ENCODE results near the gene MCUB.
"Not testable (repeated sequence)": the region's sequence is repeated elsewhere in the genome, so short reads cannot be mapped to it uniquely, and the experiment has no call there.

MCUB gene, protein sequence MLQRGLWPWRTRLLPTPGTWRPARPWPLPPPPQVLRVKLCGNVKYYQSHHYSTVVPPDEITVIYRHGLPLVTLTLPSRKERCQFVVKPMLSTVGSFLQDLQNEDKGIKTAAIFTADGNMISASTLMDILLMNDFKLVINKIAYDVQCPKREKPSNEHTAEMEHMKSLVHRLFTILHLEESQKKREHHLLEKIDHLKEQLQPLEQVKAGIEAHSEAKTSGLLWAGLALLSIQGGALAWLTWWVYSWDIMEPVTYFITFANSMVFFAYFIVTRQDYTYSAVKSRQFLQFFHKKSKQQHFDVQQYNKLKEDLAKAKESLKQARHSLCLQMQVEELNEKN

DNA sequence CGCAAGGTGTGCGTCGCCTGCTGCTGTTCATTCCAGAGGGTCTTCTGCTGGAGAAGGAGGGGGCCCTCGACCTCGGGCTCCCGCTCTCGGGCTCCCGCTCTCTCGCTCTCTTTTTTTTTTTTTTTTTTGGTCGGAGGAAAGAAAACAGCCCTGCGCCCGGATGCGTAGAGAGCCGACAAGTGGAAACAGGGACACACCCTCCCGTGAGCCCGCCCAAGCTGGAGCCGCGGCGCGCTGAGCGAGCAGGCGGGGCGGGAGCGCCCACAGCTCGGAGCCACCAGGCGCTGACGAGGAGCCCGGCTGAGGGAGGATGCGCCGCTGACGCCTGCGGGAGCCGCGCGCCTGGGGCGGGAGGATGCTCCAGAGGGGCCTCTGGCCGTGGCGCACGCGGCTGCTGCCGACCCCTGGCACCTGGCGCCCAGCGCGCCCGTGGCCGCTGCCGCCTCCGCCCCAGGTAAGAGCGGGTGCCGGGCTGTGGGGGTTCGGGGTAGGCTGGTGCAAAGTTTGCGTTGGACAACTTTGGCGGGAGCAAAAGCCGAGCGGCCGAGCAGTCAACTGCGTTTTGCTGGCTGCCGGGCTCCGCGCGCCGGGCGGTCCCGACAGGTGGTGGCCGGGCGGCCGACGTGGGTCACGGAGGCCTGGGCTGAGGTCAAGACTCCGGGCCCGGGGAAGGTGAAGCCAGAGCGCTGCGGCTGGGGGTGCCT, at the start of gene MCUB:
TSS of gene MCUB (plus strand) at position 264 of the 704 bp plus-strand sequence. CDS start at position 356, 92 bp downstream.
- DNase-seq (ENCODE audit: low read depth, low spot score), result peak; percentile 62
- peak within 1 kb of the TSS; percentile 58 for H3K27ac ChIP-seq

DNA sequence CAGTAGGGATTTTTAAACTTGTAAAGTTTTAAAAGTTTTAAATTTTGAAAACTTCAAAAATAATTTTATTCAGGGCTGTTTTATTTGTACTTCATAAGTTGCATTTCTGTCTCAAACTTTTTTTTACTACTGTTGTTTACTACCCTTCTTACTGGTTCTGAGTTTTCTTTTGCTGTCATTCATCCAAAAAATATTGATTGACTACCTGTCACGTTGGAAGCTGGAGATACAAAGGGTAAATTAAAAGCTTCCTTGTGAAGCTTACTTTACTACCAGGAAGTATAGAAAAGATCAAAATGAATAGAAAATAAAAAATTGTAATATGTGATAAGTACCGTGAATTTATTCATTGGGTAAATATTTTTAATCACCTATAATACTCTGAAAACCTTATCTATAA, 49.4 kb upstream of the MCUB start:
- no peak overlapping the region for H3K27ac ChIP-seq
- DNase-seq (ENCODE audit: low read depth, low spot score), result no peak

DNA sequence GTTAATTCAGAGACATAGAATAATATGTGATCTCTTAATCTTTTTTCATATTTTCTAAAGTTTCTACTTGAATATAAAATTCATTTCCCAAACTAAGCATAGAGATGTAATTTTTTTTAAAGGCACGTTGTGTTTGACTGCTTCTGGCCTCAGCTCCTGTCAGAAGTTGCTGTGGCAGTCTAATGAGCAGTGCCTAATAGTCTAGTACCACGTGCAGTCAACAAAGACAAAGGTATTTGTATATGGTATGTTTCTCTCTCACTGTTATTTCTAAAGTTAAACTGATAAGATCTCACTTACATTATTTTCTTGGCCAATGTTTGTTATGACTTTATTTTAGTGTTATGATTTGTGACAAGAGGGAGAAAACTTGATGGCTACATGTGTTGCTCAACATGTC, 48.6 kb upstream of the MCUB start:
- H3K27ac ChIP-seq, result no peak overlapping the region
- no peak for DNase-seq (ENCODE audit: low read depth, low spot score)

DNA sequence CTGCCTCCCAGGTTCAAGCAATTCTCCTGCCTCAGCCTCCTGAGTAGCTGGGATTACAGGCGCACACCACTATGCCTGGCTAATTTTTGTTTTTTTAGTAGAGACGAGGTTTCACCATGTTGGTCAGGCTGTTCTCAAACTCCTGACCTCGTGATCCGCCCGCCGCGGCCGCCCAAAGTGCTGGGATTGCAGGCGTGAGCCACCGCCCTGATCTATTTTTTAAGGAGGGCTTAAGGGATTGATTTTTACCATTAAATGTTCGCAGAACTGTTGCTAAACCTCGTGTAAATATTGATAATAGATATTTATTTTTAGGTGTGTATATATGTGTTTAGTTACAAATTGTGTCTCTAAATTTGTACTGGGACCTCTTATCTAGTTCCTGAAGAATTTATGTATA, 46.7 kb upstream of the MCUB start:
- not testable (repeated sequence) for H3K27ac ChIP-seq; DNase-seq (ENCODE audit: low read depth, low spot score)

DNA sequence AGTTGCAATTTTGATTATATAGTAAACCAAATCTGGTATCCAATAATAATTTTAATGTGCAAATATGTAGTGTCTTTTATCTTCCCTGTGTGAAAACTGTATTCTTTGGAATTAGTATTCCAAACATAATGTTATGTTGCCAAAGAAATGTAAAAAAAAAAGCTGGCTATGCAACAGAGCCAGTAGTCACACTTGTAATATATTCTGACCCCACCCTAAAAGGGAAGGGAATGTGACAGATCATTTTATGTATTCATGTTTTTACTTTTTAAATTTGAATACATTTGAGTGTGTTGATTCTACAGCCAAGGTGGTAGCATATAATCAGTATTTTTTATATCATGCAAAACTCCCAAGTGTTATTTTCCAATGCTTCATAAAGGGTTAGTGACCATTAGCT, 27.9 kb upstream of the MCUB start:
- H3K27ac ChIP-seq, result no peak overlapping the region
- no peak for DNase-seq (ENCODE audit: low read depth, low spot score)

- DNase-seq (ENCODE audit: low read depth, low spot score), result no peak
- H3K27ac ChIP-seq, result no peak overlapping the region
These were observed 14.6 kb upstream of the MCUB start for GRCh38 chr4:109545401-109545800.

DNA sequence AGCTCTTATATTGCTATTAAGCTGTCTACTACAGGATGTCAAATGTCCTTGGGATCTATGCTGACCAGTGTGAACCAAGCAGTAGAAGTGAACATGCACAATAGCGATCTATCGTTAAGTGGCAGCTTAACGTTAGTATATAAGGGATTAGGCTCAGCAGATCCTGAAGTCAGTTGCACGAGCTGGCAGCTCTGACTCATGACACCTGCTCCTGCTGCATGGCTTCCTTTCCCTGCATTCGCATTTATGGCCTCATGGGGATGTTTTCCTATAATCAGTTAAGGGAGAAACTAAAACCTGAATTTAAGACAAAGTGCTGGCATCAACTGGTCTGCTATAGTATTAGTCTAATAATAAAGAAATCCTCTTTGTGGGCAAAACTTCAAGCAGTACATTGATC, 12.7 kb upstream of the MCUB start:
- DNase-seq (ENCODE audit: low read depth, low spot score), result no peak
- peak overlapping the region; percentile 78 for H3K27ac ChIP-seq

DNA sequence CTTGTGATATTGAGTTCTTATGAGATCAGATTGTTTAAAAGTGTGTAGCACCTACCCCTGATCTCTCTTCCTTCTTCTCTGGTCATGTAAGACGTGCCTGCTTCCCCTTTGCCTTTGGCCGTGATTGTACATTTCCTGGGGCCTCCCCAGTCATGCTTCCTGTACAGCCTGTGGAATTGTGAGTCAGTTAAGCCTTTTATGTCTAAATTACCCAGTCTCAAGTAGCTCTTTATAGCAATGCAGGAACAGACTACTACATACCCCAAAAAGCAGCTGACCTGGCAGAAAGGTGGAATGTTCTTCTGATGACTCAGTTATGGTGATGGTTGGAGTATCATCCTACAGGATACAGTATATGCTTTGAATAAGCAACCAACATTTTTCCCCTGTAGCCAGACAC, 11.4 kb upstream of the MCUB start:
- H3K27ac ChIP-seq, result peak overlapping the region; percentile 78
- peak; percentile 70 for DNase-seq (ENCODE audit: low read depth, low spot score)

DNA sequence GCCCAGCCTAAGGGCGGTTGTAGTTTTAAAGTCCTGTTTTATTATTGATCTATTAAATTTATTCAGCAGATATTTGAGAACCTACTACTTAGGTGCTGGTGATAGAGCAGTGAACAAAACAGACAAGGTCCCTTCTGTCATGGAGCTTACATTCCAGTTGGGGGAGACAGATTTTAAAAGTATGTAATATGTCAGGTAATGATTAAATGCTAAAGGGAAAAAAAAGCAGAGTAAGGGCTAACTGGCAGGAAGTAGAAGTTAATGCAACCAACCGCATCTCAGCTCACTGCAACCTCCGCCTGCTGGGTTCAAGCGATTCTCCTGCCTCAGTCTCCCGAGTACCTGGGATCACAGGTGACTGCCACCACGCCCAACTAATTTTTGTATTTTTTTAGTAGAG, 7.8 kb upstream of the MCUB start:
- DNase-seq (ENCODE audit: low read depth, low spot score), result no peak

GRCh38 chr4:109553130-109553529, 6.9 kb upstream of the MCUB start:
- DNase-seq (ENCODE audit: low read depth, low spot score), result no peak
- H3K27ac ChIP-seq, result no peak overlapping the region

More for the DNA sequence above, 7.8 kb upstream of the MCUB start:
- no peak overlapping the region for H3K27ac ChIP-seq

DNA sequence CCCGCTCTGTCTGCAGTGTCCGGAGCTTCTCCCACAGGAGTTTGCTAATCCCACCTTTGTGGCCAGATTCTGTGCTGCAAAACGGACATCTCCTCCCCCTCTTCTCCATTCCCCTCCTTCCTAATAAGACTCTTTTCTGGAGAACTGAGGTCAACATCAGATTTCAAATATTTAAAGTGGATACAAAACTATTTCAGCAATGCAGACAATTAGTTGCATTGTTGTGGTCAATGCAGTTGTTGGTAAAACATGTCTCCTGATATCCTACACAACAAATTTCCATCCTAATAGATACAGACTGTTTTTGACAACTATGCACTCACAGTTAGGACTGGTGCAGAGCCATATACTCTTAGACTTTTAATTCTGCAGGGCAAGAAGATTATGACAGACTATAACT, 5.1 kb upstream of the MCUB start:
- H3K27ac ChIP-seq, result no peak overlapping the region
- no peak for DNase-seq (ENCODE audit: low read depth, low spot score)

DNA sequence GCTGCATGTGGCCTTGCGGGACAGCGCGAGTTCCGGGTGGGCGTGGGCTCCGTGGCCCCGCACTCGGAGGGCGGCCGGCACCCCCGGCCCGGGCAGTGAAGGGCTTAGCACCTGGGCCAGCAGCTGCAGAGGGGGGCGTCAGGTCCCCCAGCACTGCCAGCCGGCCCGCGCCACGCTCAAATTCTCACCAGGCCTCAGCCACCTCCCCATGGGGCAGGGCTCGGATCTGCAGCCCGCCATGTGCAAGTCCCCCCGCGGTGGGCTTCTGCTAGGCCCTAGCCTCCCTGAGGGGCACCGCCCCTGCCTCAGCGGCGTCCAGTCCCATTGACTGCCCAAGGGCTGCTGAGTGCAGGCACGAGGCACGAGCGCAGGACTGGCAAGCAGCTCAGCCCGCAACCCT, 2.6 kb upstream of the MCUB start:
- no peak for DNase-seq (ENCODE audit: low read depth, low spot score)
- H3K27ac ChIP-seq, result no peak overlapping the region

DNA sequence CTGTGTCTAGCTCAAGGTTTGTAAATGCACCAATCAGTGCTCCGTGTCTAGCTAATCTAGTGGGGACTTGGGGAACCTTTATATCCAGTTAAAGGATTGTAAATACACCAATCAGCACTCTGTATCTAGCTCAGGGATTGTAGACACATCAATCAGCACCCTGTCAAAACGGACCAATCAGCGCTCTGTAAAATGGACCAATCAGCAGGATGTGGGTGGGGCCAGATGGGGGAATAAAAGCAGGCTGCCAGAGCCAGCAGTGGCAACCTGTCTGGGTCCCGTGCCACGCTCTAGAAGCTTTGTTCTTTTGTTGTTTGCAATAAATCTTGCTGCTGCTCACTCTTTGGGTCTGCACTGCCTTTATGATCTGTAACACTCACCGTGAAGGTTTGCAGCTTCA, 2.0 kb upstream of the MCUB start:
- DNase-seq (ENCODE audit: low read depth, low spot score); H3K27ac ChIP-seq: not testable (repeated sequence)

DNA sequence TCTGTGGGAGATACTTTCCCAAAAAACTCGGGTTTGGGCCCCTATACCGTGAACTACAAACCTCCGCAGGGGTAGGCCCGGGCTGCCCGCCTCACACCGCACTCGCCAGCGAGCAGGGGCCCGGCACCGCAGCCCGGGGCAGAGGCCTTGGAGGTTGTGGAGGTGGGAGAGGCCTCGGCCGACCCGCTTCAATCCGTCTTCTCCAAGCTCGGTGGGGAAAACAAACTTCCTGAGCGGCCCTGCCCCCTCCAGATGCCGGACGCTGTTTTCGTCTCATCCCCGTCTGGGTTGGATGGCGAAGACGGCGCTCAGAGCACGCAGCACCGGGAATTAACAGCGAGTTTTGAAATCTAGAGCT, 442 bp upstream of the MCUB start:
- H3K27ac ChIP-seq, result peak overlapping the region; percentile 58
- no peak for DNase-seq (ENCODE audit: low read depth, low spot score)

DNA sequence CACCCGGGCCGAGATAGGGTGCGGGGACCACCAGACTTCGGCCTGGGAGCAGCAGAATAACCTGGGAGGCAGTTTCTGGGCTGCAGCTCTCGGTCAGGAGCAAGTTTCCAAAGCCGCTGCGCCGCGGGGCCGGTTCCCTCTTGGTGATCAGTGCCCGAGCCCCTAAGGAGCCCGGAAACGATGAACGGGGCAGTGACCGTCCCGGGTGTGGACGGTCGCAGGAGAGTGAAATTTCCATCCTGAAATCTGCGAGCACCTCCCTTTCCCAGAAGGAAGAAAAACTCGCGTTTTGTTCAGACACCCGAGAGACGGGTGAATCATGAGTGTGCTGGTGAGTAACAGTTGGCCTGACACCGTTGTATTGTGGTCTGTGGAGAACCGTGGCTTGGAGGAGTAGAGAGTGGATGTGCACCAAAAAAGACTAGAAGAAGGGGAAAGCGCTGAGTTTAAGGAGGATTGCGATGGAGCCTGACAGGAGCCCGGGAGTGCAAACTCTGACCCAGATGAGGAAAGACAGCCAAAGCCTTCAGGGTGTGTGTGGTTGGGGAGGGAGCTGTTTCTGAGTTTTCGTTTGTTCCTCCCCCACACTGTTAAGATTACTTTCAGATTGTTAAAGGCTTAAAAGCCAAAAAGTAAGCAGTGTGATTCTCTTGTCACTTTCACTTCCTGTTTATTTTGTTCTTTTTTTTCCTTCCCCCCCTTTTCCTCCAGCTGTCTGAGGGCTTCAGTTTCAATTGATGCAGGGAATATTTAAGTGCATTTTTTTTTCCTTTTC, 828 bp downstream of the MCUB start:
- no peak for DNase-seq (ENCODE audit: low read depth, low spot score)
- H3K27ac ChIP-seq, result peak overlapping the region; percentile 58

GRCh38 chr4:109562457-109563239, 2.6 kb downstream of the MCUB start:
- no peak for DNase-seq (ENCODE audit: low read depth, low spot score)
- no peak overlapping the region for H3K27ac ChIP-seq

GRCh38 chr4:109571494-109571893, 11.4 kb downstream of the MCUB start:
- DNase-seq (ENCODE audit: low read depth, low spot score), result no peak
- no peak overlapping the region for H3K27ac ChIP-seq

- H3K27ac ChIP-seq, result no peak overlapping the region
- no peak for DNase-seq (ENCODE audit: low read depth, low spot score)
These were observed 12.1 kb downstream of the MCUB start for GRCh38 chr4:109572154-109572553.

GRCh38 chr4:109574443-109574850, 14.4 kb downstream of the MCUB start:
- no peak for DNase-seq (ENCODE audit: low read depth, low spot score)
- H3K27ac ChIP-seq, result no peak overlapping the region

Data from epithelial cell of prostate (primary cell).